GM12878 (cell line): ENCODE data around the gene AP5Z1. TPM values are rescaled to one million over a fixed set of nuclear protein-coding genes. Genes with fewer than 3 reads are reported as not detected.

Experiments used
- ATAC-seq: fragments of 200-7000 bp; cut with Tn5 transposase; 3 replicates; pipeline ENCODE4 v1.9.1; 2020; ENCODE audit warnings: mild to moderate bottlenecking, moderate library complexity
- BruUV-seq: library from RNA; stranded (reverse); fragments of 400-500 nt; replicated peaks from 2 replicates; lab custom pipeline; 2021; lab: Mats Ljungman, UMichigan
- CTCF ChIA-PET: fragments of 300-600 bp; sonication (Branson Sonifier 250); formaldehyde crosslinking; extraction: SDS; loops from one replicate; lab custom pipeline; 2021; ENCODE audit warnings: inconsistent platforms; lab: Yijun Ruan, JAX
- POLR2A ChIA-PET: fragments of 350-600 bp; formaldehyde crosslinking; extraction: SDS; loops from one replicate; lab custom pipeline; 2021; ENCODE audit warnings: inconsistent platforms; lab: Charles Lee
- RAD21 ChIA-PET: fragments of 300-600 bp; sonication (Branson Sonifier 250); formaldehyde crosslinking; loops from one replicate; lab custom pipeline; 2023; ENCODE audit warnings: antibody characterized with exemption; ENCODE audit not compliant: unreplicated experiment; lab: Charles Lee
- SMC1A ChIA-PET: fragments of 300-600 bp; sonication (Branson Sonifier 250); formaldehyde crosslinking; loops from one replicate; lab custom pipeline; 2023; ENCODE audit not compliant: unreplicated experiment, uncharacterized antibody; lab: Charles Lee
- DNase-seq: peaks from one replicate; pipeline ENCODE4 v3.0.0-alpha.2; 2011; ENCODE audit warnings: low read depth, low spot score
- FAIRE-seq: peaks from 3 replicates; lab custom pipeline; 2011; peaks lifted over from hg19 to GRCh38; lab: Jason Lieb, UNC
- H2AFZ ChIP-seq: 2 replicates; pipeline ENCODE4 v1.6.0; 2011; ENCODE audit warnings: low read depth, low read length, control low read depth; ENCODE audit not compliant: control insufficient read depth
- H3K27ac ChIP-seq: 2 replicates; pipeline ENCODE4 v1.5.1; 2011; ENCODE audit warnings: control low read depth; ENCODE audit not compliant: control insufficient read depth, insufficient read depth
- H3K27me3 ChIP-seq, 2 experiments: replicated peaks in 1 of 2; 2 replicates each; pipeline versions ENCODE4 v1.6.0 to v1.6.1; 2011; ENCODE audit warnings: low read length in 1 of 2; ENCODE audit not compliant: control insufficient read depth in 2 of 2, insufficient read depth in 2 of 2
- H3K36me3 ChIP-seq, 2 experiments: 2 replicates each; pipeline ENCODE4 v1.5.1; 2011; ENCODE audit warnings: low read length in 1 of 2; ENCODE audit not compliant: control insufficient read depth in 2 of 2, insufficient read depth in 2 of 2
- H3K4me1 ChIP-seq: 2 replicates; pipeline ENCODE4 v1.6.1; 2011; ENCODE audit warnings: mild to moderate bottlenecking, low read length, moderate library complexity, mixed read lengths; ENCODE audit not compliant: control insufficient read depth, insufficient read depth
- H3K4me2 ChIP-seq: 2 replicates; pipeline ENCODE4 v1.6.0; 2011; ENCODE audit warnings: control low read depth; ENCODE audit not compliant: control insufficient read depth, insufficient read depth
- H3K4me3 ChIP-seq: fragments of 200-600 bp; sonication (generic); 2 replicates; pipeline ENCODE4 v1.5.1; 2016
- H3K79me2 ChIP-seq: 2 replicates; pipeline ENCODE4 v1.6.0; 2011; ENCODE audit warnings: low read length; ENCODE audit not compliant: control insufficient read depth, insufficient read depth
- H3K9ac ChIP-seq: 2 replicates; pipeline ENCODE4 v1.8.0; 2011; ENCODE audit warnings: low read length, control low read depth, mixed read lengths; ENCODE audit not compliant: control insufficient read depth, insufficient read depth
- H3K9me3 ChIP-seq: replicated peaks from 3 replicates; pipeline ENCODE4 v1.5.1; 2011; ENCODE audit warnings: mild to moderate bottlenecking, low read length; ENCODE audit not compliant: control insufficient read depth, insufficient read depth
- H4K20me1 ChIP-seq: 2 replicates; pipeline ENCODE4 v1.6.0; 2011; ENCODE audit not compliant: control insufficient read depth, insufficient read depth
- BCL3 ChIP-seq: IDR thresholded peaks from 2 replicates; pipeline ENCODE4 v1.6.1; 2011; ENCODE audit warnings: borderline replicate concordance, low read depth, mild to moderate bottlenecking, moderate library complexity, low read length; ENCODE audit not compliant: insufficient read depth, poor library complexity, severe bottlenecking
- DPF2 ChIP-seq: fragments of 450-650 bp; IDR thresholded peaks from 2 replicates; pipeline ENCODE4 v1.6.1; 2017; ENCODE audit warnings: mild to moderate bottlenecking
- E4F1 ChIP-seq: fragments of 450-650 bp; IDR thresholded peaks from 2 replicates; pipeline ENCODE4 v1.6.1; 2018; ENCODE audit warnings: borderline replicate concordance, mild to moderate bottlenecking; ENCODE audit not compliant: partially characterized antibody
- NFXL1 ChIP-seq: fragments of 450-650 bp; IDR thresholded peaks from 2 replicates; pipeline ENCODE4 v1.6.1; 2017; ENCODE audit warnings: antibody characterized with exemption, mild to moderate bottlenecking, borderline replicate concordance
- POLR2AphosphoS5 ChIP-seq: IDR thresholded peaks from 2 replicates; pipeline ENCODE4 v1.6.1; 2011; ENCODE audit warnings: mild to moderate bottlenecking, low read length, inconsistent platforms
- PRDM15 ChIP-seq: fragments of 450-650 bp; formaldehyde crosslinking; IDR thresholded peaks from 2 replicates; pipeline ENCODE4 v1.4.0; 2020; ENCODE audit warnings: mild to moderate bottlenecking, moderate library complexity
- TBL1XR1 ChIP-seq: IDR thresholded peaks from 2 replicates; pipeline ENCODE4 v1.6.1; 2012; ENCODE audit warnings: low read depth, low read length, improper control_type of control experiment
- TCF7 ChIP-seq: IDR thresholded peaks from 2 replicates; pipeline ENCODE4 v1.6.1; 2014; ENCODE audit warnings: antibody characterized with exemption, borderline replicate concordance
- ZBED1 ChIP-seq: IDR thresholded peaks from 2 replicates; pipeline ENCODE4 v1.6.1; 2016; ENCODE audit warnings: borderline replicate concordance
- ZNF384 ChIP-seq: IDR thresholded peaks from 2 replicates; pipeline ENCODE4 v1.6.1; 2012; ENCODE audit warnings: low read depth, mild to moderate bottlenecking, low read length, improper control_type of control experiment, borderline replicate concordance
- WGBS: methylation state at CpG from one replicate; pipeline ENCODE4 v1.1.6; 2016; ENCODE audit warnings: low lambda C conversion rate; ENCODE audit not compliant: insufficient replicate concordance, insufficient coverage; ENCODE audit errors: missing lambda C conversion rate; 5-methylcytosine and 5-hydroxymethylcytosine counted together
- in situ Hi-C: fragments of 300-500 bp; cut with MboI; formaldehyde crosslinking; loops from 9 replicates; pipeline ENCODE4 v1.14.3; 2018; ENCODE audit warnings: mixed read lengths
- intact Hi-C: fragments of 100-400 bp; cut with micrococcal nuclease; formaldehyde crosslinking; loops from one replicate; pipeline ENCODE4 v1.14.2; 2022; ENCODE audit not compliant: unreplicated experiment
- polyA plus RNA-seq, 11 experiments: library from polyadenylated mRNA; depleted of rRNA in 4 of 11; unstranded in 6 of 11; stranded (reverse) in 5 of 11; fragments of >200 nt; fragmentation: Nextera tagmentation in 4 of 11; fragmentation: Illumina TruSeq in 1 of 11; extraction: Ambion mirVana in 4 of 11; extraction: Trizol in 1 of 11; gene quantifications; 1 replicate in 1 of 11; 2 replicates in 10 of 11; pipeline versions ENCODE4 v1.2.1 to v1.2.3, GENCODE V29; 2011 to 2016; ENCODE audit warnings: inconsistent platforms in 2 of 11, missing spikeins in 2 of 11, low read depth in 1 of 11
- total RNA-seq, 4 experiments: library from RNA; depleted of rRNA in 3 of 4; stranded (reverse); fragments of >200 nt in 3 of 4; fragmentation: Illumina TruSeq in 1 of 4; extraction: Trizol in 1 of 4; gene quantifications; 2 replicates each; pipeline versions ENCODE4 v1.2.1 to v1.2.3, GENCODE V29; 2013 to 2021

AP5Z1 gene
- total and polyA plus RNA-seq, 10 of the 15 experiments (the other 5 are each of a cell fraction or from before 2014, with no cell fraction given), result 0.37 to 43.4 (median 19.4) TPM

- CTCF ChIA-PET, result no interaction called here
- DNase-seq (no peak), ATAC-seq (no peak), FAIRE-seq (no peak)
- H3K4me2 ChIP-seq, result no peak overlapping the region
- no peak overlapping the region for H3K27ac ChIP-seq
- no peaks in the 10 kb centered on the region for H3K27me3 ChIP-seq
- H3K36me3 ChIP-seq, result 0 out of 4 replicates have a peak, but pooled peaks cover 0 to 3% of the 10 kb centered on the region in 2 experiments
- POLR2A ChIA-PET, result no interaction called here
- H3K9ac ChIP-seq, result no peak overlapping the region
- peaks cover 6% of the 10 kb centered on the region; the same call in 1 of the 2 replicates for H3K4me1 ChIP-seq
- intact Hi-C loops (no loop called here), in situ Hi-C loops (no loop called here)
- peaks cover 14% of the 10 kb centered on the region for H3K79me2 ChIP-seq
- no peaks in the 10 kb centered on the region for H4K20me1 ChIP-seq
- no peak overlapping the region for H2AFZ ChIP-seq
- SMC1A ChIA-PET, result no interaction called here
- no peak for TF ChIP-seq ZBED1
- TF ChIP-seq POLR2AphosphoS5, result no peak
- no peak for TF ChIP-seq DPF2
- no peak for TF ChIP-seq BCL3
- no peak for TF ChIP-seq NFXL1
- TF ChIP-seq TCF7, result no peak
- RAD21 ChIA-PET, result no interaction called here
- no TSS peak for BruUV-seq
- no peaks in the 10 kb centered on the region for H3K9me3 ChIP-seq
- H3K4me3 ChIP-seq, result no peak overlapping the region
- WGBS, result 79% methylated on average over 9 of the region's 9 CpGs
Measured at GRCh38 chr7:4770886-4771285, 4.5 kb upstream of the AP5Z1 start.

- ChIA-PET RAD21 (no interaction called here), POLR2A (no interaction called here), CTCF (no interaction called here), SMC1A (no interaction called here)
- H3K79me2 ChIP-seq, result peaks cover 22% of the 10 kb centered on the region
- BruUV-seq, result no TSS peak
- no peak overlapping the region for H3K27ac ChIP-seq
- H3K36me3 ChIP-seq, result 0 out of 4 replicates have a peak, but pooled peaks cover 0 to 3% of the 10 kb centered on the region in 2 experiments
- intact Hi-C loops, result no loop called here
- H3K4me2 ChIP-seq, result no peak overlapping the region
- peaks cover 8% of the 10 kb centered on the region for H3K4me1 ChIP-seq
- H2AFZ ChIP-seq, result no peak overlapping the region
- ATAC-seq (no peak), FAIRE-seq (no peak), DNase-seq (no peak)
- H3K4me3 ChIP-seq, result no peak overlapping the region
- no peaks in the 10 kb centered on the region for H3K9me3 ChIP-seq
- 82% methylated on average over 8 of the region's 9 CpGs for WGBS
- in situ Hi-C loops, result no loop called here
- no peaks in the 10 kb centered on the region for H3K27me3 ChIP-seq
- no peak overlapping the region for H3K9ac ChIP-seq
- H4K20me1 ChIP-seq, result no peaks in the 10 kb centered on the region
- no peak for TF ChIP-seq TBL1XR1
- no peak for TF ChIP-seq E4F1
- no peak for TF ChIP-seq ZNF384
- TF ChIP-seq PRDM15, result no peak
Measured at GRCh38 chr7:4771737-4772136, 3.7 kb upstream of the AP5Z1 start.
